Uterus (tissue), 4 donors: ENCODE data around the gene OTOP3. TPM values are rescaled to one million over a fixed set of nuclear protein-coding genes. Genes with fewer than 3 reads are reported as not detected.

ENCODE experiments used
- DNase-seq, 2 donors: peaks; one replicate each; pipeline ENCODE4 v3.0.0-alpha.2; 2019 to 2020
- H3K27ac ChIP-seq, 2 donors: fragments of 200-600 bp; sonication (generic); 1 replicate in 1 of 2; 2 replicates in 1 of 2; pipeline ENCODE4 v1.5.1; 2016 to 2018
- H3K27me3 ChIP-seq, 2 donors: fragments of 200-600 bp; sonication (generic); one replicate each; pipeline ENCODE4 v1.5.1; 2018 to 2019; ENCODE audit warnings: control low read depth in 1 of 2
- H3K36me3 ChIP-seq, 2 donors: fragments of 200-600 bp; sonication (generic); one replicate each; pipeline ENCODE4 v1.5.1; 2019; ENCODE audit warnings: control low read depth in 1 of 2
- H3K4me1 ChIP-seq, 2 donors: fragments of 200-600 bp; sonication (generic); one replicate each; pipeline ENCODE4 v1.5.1; 2018 to 2019; ENCODE audit warnings: control low read depth in 1 of 2
- H3K4me3 ChIP-seq, 2 donors: fragments of 200-600 bp; sonication (generic); 1 replicate in 1 of 2; 2 replicates in 1 of 2; pipeline ENCODE4 v1.5.1; 2018 to 2019; ENCODE audit warnings: mild to moderate bottlenecking in 1 of 2
- H3K9me3 ChIP-seq, 2 donors: fragments of 200-600 bp; sonication (generic); one replicate each; pipeline ENCODE4 v1.5.1; 2019; ENCODE audit warnings: control low read depth in 1 of 2
- POLR2A ChIP-seq, 2 donors: fragments of 450-650 bp; IDR thresholded peaks; one replicate each; pipeline ENCODE4 v1.6.1; 2016; ENCODE audit warnings: antibody characterized with exemption in 2 of 2, mild to moderate bottlenecking in 1 of 2, moderate library complexity in 1 of 2
- intact Hi-C: fragments of 100-400 bp; cut with DNase I; formaldehyde crosslinking; loops from one replicate; pipeline ENCODE4 v1.15.1; 2023; ENCODE audit warnings: low total_unique reads
- total RNA-seq, 4 donors: library from RNA; depleted of rRNA in 3 of 4; stranded (reverse); fragments of >200 nt in 3 of 4; gene quantifications; one replicate each; pipeline versions ENCODE4 v1.1.0 to v1.2.4, GENCODE V29; 2014 to 2023
- TF ChIP-seq, protein P1 (sequence below), 4 experiments: fragments of 200-600 bp in 2 of 4; fragments of 450-650 bp in 2 of 4; sonication (generic) in 2 of 4; IDR thresholded peaks; one replicate each; pipeline ENCODE4 v1.5.1; 2016 to 2019; ENCODE audit warnings: antibody characterized with exemption in 4 of 4, mild to moderate bottlenecking in 2 of 4, moderate library complexity in 1 of 4
- donor health status: DM: yes; HTN: yes; CAD: no.

Gene OTOP3, protein sequence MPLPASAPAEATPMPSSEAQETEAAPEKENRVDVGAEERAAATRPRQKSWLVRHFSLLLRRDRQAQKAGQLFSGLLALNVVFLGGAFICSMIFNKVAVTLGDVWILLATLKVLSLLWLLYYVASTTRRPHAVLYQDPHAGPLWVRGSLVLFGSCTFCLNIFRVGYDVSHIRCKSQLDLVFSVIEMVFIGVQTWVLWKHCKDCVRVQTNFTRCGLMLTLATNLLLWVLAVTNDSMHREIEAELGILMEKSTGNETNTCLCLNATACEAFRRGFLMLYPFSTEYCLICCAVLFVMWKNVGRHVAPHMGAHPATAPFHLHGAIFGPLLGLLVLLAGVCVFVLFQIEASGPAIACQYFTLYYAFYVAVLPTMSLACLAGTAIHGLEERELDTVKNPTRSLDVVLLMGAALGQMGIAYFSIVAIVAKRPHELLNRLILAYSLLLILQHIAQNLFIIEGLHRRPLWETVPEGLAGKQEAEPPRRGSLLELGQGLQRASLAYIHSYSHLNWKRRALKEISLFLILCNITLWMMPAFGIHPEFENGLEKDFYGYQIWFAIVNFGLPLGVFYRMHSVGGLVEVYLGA
- not detected for total RNA-seq

DNA sequence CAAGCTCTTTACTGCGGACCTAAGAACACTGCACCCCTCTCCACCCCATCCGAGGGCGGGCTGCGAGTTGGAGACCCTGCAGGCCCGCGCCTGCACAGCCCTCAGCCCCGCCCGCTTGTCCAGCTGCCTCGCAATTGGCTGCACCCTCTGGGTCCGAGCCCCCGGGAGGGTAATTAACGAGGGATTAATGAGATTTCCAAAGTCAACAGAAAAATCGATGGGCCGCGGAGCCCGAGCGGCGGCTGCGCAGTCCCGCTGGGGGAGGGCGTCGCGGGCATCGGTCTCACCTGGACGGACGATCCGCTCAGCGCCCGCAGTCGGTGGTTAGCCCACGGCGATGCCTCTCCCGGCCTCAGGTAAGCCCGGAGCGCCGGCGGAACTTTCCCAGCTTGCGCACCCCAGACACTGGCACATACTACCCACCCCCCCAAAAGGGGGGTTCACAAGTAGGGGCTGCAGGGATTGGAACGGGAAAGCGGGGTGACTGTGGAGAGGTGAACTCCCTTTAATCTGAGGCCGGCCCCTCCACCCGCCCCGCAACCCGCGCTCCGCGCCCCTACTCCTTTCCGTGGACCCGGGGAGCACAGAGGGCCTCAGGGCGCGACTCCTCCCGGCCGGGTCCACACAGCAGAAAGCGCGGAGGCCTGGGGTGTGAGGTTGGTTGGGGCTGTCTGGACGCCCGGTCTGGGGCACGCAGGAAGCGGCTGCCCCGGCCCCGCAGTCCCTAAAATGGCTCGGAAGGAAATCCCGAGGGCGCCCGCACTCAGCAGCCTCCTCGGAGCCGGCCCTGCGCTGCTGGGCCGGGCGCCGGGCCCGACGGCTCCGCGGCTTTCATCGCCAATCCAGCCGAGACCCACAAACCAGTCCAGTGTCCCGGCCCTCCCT lies at the start of gene OTOP3:
Gene OTOP3 (plus strand): TSS at position 314 of the 885 bp plus-strand sequence. CDS start 24 bp downstream, at position 338.
- Histone ChIP-seq H3K27ac (no peak within 1 kb of the TSS), H3K36me3 (no peaks in the 10 kb centered on the region), H3K4me3 (no peak within 1 kb of the TSS), H3K4me1 (no peaks in the 10 kb centered on the region), H3K27me3 (peaks cover 0 to 29% of the 10 kb centered on the region in 2 donors), H3K9me3 (no peaks in the 10 kb centered on the region)
- intact Hi-C loops = no loop called here
- TF ChIP-seq, protein P1, sequence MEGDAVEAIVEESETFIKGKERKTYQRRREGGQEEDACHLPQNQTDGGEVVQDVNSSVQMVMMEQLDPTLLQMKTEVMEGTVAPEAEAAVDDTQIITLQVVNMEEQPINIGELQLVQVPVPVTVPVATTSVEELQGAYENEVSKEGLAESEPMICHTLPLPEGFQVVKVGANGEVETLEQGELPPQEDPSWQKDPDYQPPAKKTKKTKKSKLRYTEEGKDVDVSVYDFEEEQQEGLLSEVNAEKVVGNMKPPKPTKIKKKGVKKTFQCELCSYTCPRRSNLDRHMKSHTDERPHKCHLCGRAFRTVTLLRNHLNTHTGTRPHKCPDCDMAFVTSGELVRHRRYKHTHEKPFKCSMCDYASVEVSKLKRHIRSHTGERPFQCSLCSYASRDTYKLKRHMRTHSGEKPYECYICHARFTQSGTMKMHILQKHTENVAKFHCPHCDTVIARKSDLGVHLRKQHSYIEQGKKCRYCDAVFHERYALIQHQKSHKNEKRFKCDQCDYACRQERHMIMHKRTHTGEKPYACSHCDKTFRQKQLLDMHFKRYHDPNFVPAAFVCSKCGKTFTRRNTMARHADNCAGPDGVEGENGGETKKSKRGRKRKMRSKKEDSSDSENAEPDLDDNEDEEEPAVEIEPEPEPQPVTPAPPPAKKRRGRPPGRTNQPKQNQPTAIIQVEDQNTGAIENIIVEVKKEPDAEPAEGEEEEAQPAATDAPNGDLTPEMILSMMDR (IDR thresholded peaks at IDR 0.05) = no peak
- no peak for TF ChIP-seq POLR2A (IDR thresholded peaks at IDR 0.05)
- no peak for DNase-seq

DNA sequence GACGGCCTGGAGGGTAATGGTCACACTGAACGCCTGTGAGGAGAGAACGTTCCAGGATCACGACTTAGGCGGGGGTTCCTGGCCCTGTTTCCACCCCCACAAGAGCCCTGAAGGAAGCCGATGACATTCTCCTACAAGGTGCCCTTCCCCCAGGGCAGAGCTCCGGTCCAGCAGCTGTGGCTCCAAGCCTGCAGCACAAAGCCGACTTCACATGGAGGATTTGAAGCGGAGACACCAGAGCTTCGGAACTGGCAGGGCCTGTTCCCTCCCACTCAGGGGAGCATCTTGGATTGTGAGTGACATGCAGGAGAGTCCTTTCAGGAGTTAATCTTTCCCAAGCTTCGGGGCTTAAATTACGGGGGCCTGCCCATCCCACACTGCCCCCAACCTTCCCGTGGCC lies 47.2 kb upstream of the OTOP3 start:
- Histone ChIP-seq H3K9me3 (no peaks in the 10 kb centered on the region), H3K36me3 (no peaks in the 10 kb centered on the region), H3K27ac (no peak overlapping the region), H3K4me3 (no peak overlapping the region), H3K4me1 (peaks cover 0 to 4% of the 10 kb centered on the region in 2 donors), H3K27me3 (peaks cover 4 to 9% of the 10 kb centered on the region in 2 donors)
- intact Hi-C loops = no loop called here
- TF ChIP-seq, protein P1 (IDR thresholded peaks at IDR 0.05) = no peak
- no peak for TF ChIP-seq POLR2A (IDR thresholded peaks at IDR 0.05)
- DNase-seq = no peak

DNA sequence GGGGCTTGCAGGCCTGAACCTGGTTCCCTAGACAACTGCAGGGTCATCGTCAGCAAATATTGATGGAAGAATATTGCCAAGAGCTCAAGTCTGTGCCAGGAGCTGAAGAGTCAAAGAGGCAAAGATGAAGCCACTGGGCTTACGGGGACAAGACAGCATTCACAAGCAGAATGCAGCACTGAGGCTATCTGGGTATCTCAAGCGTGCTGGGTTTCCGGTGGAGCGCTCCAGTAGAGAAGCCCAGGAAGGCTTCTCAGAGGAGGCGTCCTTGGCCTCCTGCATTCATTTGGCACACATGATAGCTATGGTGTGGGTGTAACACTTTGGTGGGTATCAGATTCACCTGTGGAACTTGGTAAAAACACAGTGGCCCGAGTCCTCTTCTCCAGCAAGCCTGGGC lies 45.1 kb upstream of the OTOP3 start:
- peaks cover 4 to 9% of the 10 kb centered on the region in 2 donors for H3K27me3 ChIP-seq
- no peaks in the 10 kb centered on the region for H3K9me3 ChIP-seq
- no peak for DNase-seq
- H3K27ac ChIP-seq = no peak overlapping the region
- intact Hi-C loops = no loop called here
- peaks cover 0 to 7% of the 10 kb centered on the region in 2 donors for H3K4me1 ChIP-seq
- no peak overlapping the region for H3K4me3 ChIP-seq
- no peak for TF ChIP-seq POLR2A (IDR thresholded peaks at IDR 0.05)
- TF ChIP-seq, protein P1 (IDR thresholded peaks at IDR 0.05) = no peak
- no peaks in the 10 kb centered on the region for H3K36me3 ChIP-seq

DNA sequence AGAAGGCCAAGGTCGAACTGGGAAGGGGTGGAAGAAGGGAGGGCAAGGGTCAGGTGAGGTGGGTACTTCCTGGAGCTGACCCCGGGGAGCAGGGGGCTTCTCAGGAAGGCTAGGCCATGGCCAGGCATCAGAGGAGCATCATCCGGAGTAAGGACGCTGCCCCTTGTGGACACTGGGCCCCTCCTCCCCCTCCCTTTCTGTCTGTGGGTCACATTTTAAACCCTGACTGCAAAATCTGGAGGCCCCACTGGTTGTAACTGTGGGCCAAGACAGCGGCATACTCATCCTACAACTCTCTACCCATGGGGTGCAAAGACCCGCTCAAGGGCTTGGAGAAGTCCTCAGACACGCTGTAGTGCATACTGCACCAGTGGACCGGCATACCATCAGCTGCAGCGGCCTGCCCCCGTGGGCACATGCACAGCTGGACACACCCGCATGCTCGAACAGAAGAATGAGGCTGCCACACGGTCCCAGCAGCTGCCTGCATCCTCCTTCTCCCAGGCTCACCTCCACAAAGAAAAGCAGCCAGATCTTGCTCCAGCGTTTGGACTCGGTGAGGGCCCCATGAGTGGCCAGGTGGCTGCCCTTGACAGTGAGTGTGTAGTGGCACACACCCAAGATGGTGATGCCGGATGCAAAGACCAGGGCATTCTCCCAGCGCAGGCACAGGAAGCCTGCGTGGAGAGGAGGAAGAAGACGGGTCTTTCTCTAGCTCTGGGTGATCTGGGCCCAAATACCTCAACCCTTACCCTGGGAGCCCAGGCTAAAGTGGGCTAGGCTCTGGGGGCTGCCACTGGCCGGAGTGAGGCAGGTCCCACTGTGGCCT lies 43.5 kb upstream of the OTOP3 start:
- H3K27me3 ChIP-seq = peaks cover 4 to 9% of the 10 kb centered on the region in 2 donors
- intact Hi-C loops = no loop called here
- TF ChIP-seq, protein P1 (IDR thresholded peaks at IDR 0.05) = no peak
- TF ChIP-seq POLR2A (IDR thresholded peaks at IDR 0.05) = no peak

More for the DNA sequence above, 43.5 kb upstream of the OTOP3 start:
- no peak for DNase-seq
- no peak overlapping the region for H3K4me3 ChIP-seq
- H3K36me3 ChIP-seq = no peaks in the 10 kb centered on the region
- peaks cover 0 to 7% of the 10 kb centered on the region in 2 donors for H3K4me1 ChIP-seq
- no peak overlapping the region for H3K27ac ChIP-seq
- H3K9me3 ChIP-seq = no peaks in the 10 kb centered on the region
